Measurements from ENCODE around the gene RAMACL. TPM values are rescaled to one million over a fixed set of nuclear protein-coding genes. Genes with fewer than 3 reads are reported as not detected.

The RAMACL gene
- total RNA-seq, 2 experiments from 2014 or later, result 0.52 to 0.89 TPM

DNA sequence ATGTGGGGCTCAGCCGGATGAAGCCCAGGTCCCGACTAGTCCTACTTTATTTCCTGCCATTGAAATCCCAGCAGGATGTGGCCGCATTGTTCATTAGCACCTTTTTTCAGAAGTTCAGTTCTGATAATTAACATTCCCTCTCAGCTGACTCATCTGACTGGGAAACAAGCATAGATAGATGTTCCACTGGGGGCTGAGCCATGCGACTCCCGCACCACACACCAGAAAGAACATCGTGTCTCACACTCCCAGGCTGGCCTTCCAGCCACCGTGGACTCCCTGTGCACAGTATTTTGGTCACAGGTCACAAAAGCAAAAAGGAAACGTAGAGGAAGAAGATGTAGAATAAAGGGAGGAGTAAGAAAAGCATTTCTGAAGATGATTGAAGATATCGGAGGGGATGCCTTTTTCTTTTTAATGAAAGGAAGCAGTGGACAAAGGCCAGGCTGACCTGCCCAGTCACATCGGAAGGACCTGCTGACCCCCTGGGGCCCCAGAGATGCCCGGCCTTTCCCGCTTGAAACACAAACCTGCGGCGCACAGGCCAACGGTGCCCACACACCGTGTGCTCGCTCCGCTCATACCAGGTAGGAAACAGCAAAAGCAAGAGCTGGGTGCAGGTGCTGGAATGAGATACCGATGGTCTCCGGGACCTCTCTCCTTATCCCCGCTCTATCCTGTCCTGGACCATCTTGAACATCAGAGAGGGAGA is 28.7 kb upstream of the RAMACL start:
- DNase-seq, result no peak
- H3K27ac Mint-ChIP-seq, result no peak overlapping the region
- H3K4me1 Mint-ChIP-seq (ENCODE audit: low read depth), result no peaks in the 10 kb centered on the region
- no peaks in the 10 kb centered on the region for H3K9me3 Mint-ChIP-seq
- intact Hi-C loops (cut with micrococcal nuclease), result no loop called here
- no peaks in the 10 kb centered on the region for H3K27me3 Mint-ChIP-seq (ENCODE audit: low read depth)
- no peak overlapping the region for H3K4me3 Mint-ChIP-seq
- H3K36me3 Mint-ChIP-seq (ENCODE audit: low read depth), result peaks cover 4% of the 10 kb centered on the region
- CTCF ChIA-PET, result interaction anchor here (0.8 kb wide), 1 partner anchor 854 kb away, joined by 3 read pairs; no protein-coding TSS in a partner anchor

DNA sequence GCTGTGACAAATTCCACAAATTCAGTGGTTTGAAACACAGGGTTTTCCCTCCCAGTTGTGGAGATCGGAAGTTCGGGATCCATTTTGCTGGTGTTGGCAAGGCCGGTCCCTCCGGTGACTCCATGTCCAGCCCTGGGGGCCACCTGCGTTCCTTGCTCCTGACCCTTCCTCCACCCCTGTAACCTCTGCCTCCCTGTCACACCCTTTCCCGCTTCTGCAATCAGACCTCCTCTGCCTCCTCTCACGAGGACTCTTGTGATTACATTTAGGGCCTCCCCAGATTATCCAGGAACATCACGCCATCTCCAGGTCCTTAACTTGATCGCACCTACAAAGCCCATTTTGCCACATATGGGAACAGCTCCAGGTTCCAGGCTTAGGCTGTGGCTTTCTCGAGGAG is 28.1 kb upstream of the RAMACL start:
- H3K36me3 Mint-ChIP-seq (ENCODE audit: low read depth), result peaks cover 4% of the 10 kb centered on the region
- intact Hi-C loops (cut with micrococcal nuclease), result no loop called here
- CTCF ChIA-PET, result no interaction called here
- H3K4me1 Mint-ChIP-seq (ENCODE audit: low read depth), result no peaks in the 10 kb centered on the region
- H3K9me3 Mint-ChIP-seq, result no peaks in the 10 kb centered on the region
- DNase-seq, result no peak
- H3K27ac Mint-ChIP-seq, result no peak overlapping the region
- no peak overlapping the region for H3K4me3 Mint-ChIP-seq
- no peaks in the 10 kb centered on the region for H3K27me3 Mint-ChIP-seq (ENCODE audit: low read depth)

DNA sequence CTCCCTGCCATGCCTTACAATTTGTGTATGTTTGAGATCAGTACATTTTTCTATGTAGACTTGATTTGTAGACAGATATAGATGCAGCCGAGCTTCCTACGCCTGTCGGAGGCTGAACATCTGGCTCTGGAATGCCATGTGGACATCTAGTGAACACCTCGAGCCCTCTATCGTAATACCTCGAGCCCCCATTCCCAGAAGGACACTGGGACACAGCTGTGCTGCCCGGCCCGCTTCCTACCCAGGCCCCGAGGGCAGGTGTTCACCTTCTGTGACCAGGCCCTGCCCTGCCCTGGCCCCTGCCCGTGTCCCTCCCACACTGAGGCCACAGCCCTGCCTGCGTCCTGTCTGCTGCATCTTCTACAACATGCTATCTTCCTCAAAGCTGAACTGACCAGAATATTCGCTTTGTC is 27.7 kb upstream of the RAMACL start:
- no peaks in the 10 kb centered on the region for H3K9me3 Mint-ChIP-seq
- H3K27ac Mint-ChIP-seq, result no peak overlapping the region
- H3K36me3 Mint-ChIP-seq (ENCODE audit: low read depth), result peaks cover 4% of the 10 kb centered on the region
- intact Hi-C loops (cut with micrococcal nuclease), result no loop called here
- H3K4me1 Mint-ChIP-seq (ENCODE audit: low read depth), result no peaks in the 10 kb centered on the region
- no peak for DNase-seq
- H3K4me3 Mint-ChIP-seq, result no peak overlapping the region
- H3K27me3 Mint-ChIP-seq (ENCODE audit: low read depth), result no peaks in the 10 kb centered on the region
- CTCF ChIA-PET, result no interaction called here

DNA sequence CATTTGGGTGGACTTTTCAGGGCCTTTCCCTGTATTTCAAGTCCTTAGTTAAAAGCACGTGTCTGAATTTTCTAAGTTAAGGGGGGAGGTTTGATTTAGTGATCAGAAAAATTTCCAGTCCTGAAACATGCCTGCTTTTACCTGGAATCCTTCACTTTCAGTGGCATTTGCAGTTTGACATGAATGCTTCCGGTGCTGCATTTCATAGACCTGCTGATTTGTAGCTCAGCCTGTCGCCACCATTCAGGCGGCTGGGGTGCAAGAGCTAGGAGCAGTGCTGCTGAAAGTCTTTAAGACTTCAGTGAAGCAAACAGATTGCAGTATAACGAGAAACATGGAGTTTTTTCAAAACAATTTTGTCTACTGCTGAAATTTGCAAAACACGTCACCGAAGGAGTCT is 26.5 kb upstream of the RAMACL start:
- peaks cover 1% of the 10 kb centered on the region for H3K36me3 Mint-ChIP-seq (ENCODE audit: low read depth)
- CTCF ChIA-PET, result interaction anchor here (0.6 to 1.0 kb wide), 2 partner anchors 13 to 727 kb away, joined by 3 to 4 read pairs; no protein-coding TSS in a partner anchor
- H3K4me1 Mint-ChIP-seq (ENCODE audit: low read depth), result no peaks in the 10 kb centered on the region
- H3K27me3 Mint-ChIP-seq (ENCODE audit: low read depth), result no peaks in the 10 kb centered on the region
- H3K27ac Mint-ChIP-seq, result no peak overlapping the region
- no peak for DNase-seq
- H3K4me3 Mint-ChIP-seq, result no peak overlapping the region
- no peaks in the 10 kb centered on the region for H3K9me3 Mint-ChIP-seq
- intact Hi-C loops (cut with micrococcal nuclease), result no loop called here

DNA sequence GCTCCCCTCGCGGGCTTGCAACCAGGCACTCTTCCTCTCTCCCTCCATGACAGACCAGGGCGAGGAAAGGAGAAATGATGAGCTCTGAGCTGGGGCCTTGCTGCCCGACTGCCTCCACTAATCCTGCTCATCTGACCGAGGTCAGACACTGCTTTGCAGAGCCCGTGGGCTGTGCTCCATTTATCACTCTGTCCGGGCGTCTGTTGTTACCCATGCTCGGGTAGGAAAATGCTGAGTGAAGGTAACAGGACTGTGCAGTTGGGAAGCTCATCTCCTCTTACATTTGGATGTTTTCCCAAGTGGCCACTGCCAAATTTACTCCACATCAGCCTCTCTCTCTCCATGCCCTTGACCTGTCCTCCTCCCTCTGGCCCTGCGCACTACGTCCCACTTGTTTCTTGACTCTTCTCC is 26.0 kb upstream of the RAMACL start:
- Mint-ChIP-seq H3K4me1 (ENCODE audit: low read depth) (no peaks in the 10 kb centered on the region), H3K9me3 (no peaks in the 10 kb centered on the region), H3K36me3 (ENCODE audit: low read depth) (no peaks in the 10 kb centered on the region), H3K4me3 (no peak overlapping the region), H3K27ac (no peak overlapping the region), H3K27me3 (ENCODE audit: low read depth) (no peaks in the 10 kb centered on the region)
- intact Hi-C loops (cut with micrococcal nuclease), result no loop called here
- no peak for DNase-seq
- CTCF ChIA-PET, result interaction anchor here (0.6 kb wide), 1 partner anchor 190 kb away, joined by 4 read pairs; no protein-coding TSS in a partner anchor

DNA sequence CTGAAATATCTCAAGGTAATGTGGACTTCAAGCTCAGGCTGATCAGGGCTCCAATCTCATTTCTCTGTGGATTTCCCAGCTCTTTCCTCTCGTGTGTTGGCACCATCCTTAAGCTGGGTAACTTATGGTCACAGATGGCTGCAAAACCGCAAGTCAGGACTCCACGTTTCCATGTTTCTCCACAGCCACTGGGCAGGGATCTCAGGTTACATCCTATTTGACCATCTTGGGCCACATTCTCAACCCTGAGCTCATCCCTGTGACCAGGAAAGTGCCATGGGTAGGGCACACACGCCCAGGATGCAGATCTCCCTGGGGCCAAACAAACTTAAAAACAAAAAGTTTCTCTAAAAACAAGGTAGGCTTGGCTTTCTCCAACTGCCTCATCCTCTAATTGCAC is 25.2 kb upstream of the RAMACL start:
- H3K9me3 Mint-ChIP-seq, result no peaks in the 10 kb centered on the region
- H3K4me3 Mint-ChIP-seq, result no peak overlapping the region
- no peaks in the 10 kb centered on the region for H3K27me3 Mint-ChIP-seq (ENCODE audit: low read depth)
- no peak for DNase-seq
- intact Hi-C loops (cut with micrococcal nuclease), result no loop called here
- no peaks in the 10 kb centered on the region for H3K36me3 Mint-ChIP-seq (ENCODE audit: low read depth)
- CTCF ChIA-PET, result interaction anchor here (0.8 kb wide), 1 partner anchor 16 kb away, joined by 3 read pairs; the partner anchor contains the start of gene RPS6KA2
- H3K27ac Mint-ChIP-seq, result no peak overlapping the region
- no peaks in the 10 kb centered on the region for H3K4me1 Mint-ChIP-seq (ENCODE audit: low read depth)

DNA sequence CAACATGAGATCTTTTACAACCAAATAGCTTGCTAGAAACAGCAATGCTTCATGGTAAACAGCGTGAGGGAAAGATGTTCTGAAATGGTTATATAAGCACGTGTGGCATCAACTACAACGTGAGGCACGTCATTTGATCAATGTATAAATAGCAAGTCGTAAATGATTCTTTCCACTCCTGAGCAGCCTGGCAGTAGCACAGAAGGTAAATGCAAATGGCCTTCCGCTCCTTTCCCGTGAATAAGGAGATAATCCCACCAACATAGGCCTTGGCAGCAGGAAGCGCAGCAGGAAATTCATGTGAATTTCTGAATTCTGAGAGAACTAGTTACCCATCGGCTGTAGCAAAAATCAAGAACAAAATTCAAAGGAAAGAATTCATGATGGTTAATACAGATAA is 23.6 kb upstream of the RAMACL start:
- H3K9me3 Mint-ChIP-seq, result no peaks in the 10 kb centered on the region
- intact Hi-C loops (cut with micrococcal nuclease), result no loop called here
- no peak for DNase-seq
- no peak overlapping the region for H3K27ac Mint-ChIP-seq
- H3K4me1 Mint-ChIP-seq (ENCODE audit: low read depth), result no peaks in the 10 kb centered on the region
- CTCF ChIA-PET, result no interaction called here
- no peak overlapping the region for H3K4me3 Mint-ChIP-seq
- H3K36me3 Mint-ChIP-seq (ENCODE audit: low read depth), result no peaks in the 10 kb centered on the region
- H3K27me3 Mint-ChIP-seq (ENCODE audit: low read depth), result no peaks in the 10 kb centered on the region

DNA sequence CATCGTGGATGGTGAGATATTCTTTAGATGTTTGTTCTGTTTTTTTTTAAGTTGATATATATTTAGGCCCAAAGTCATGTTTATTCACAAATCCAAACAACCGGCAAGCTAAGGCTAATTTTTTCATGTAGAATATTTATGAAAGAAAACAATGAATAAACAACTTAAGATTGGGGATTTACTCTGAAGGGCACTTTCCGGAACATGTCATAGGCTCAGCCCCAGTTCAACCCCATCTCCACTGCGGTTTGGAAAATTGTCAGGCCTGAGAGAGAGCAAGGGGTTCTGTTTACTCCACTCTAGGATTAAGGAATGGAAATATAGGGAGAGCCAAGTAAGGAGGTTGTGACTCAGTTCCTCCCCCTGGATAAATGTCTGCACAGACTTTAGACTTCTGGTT is 22.3 kb upstream of the RAMACL start:
- intact Hi-C loops (cut with micrococcal nuclease), result no loop called here
- CTCF ChIA-PET, result no interaction called here
- no peaks in the 10 kb centered on the region for H3K9me3 Mint-ChIP-seq

DNA sequence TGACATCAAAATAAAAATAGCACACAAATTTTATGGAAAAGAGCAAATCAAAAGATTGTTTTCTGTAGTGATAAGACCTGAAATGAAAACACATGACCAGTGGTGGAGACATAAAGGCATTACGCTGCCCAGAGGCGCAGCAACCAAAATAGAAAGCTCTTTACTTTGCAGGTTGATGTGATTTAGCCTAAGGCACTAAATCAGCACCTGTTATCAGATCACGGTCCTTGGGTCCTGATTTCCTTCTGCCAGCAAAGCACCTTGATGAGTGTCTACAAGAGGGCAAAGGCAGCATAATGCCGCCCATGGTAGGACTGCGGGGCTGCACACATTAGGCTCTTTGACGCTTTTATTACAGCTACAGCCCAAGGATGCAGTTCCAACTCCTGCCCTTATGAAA is 19.3 kb upstream of the RAMACL start:
- intact Hi-C loops (cut with micrococcal nuclease), result no loop called here
- no peak overlapping the region for H3K4me3 Mint-ChIP-seq
- H3K27me3 Mint-ChIP-seq (ENCODE audit: low read depth), result no peaks in the 10 kb centered on the region
- H3K9me3 Mint-ChIP-seq, result no peaks in the 10 kb centered on the region
- no peaks in the 10 kb centered on the region for H3K36me3 Mint-ChIP-seq (ENCODE audit: low read depth)
- CTCF ChIA-PET, result no interaction called here
- no peak for DNase-seq
- H3K27ac Mint-ChIP-seq, result no peak overlapping the region
- H3K4me1 Mint-ChIP-seq (ENCODE audit: low read depth), result no peaks in the 10 kb centered on the region

More for the DNA sequence above, 22.3 kb upstream of the RAMACL start:
- Mint-ChIP-seq H3K4me3 (no peak overlapping the region), H3K27me3 (ENCODE audit: low read depth) (no peaks in the 10 kb centered on the region), H3K36me3 (ENCODE audit: low read depth) (no peaks in the 10 kb centered on the region), H3K27ac (no peak overlapping the region), H3K4me1 (ENCODE audit: low read depth) (no peaks in the 10 kb centered on the region)
- DNase-seq, result no peak

DNA sequence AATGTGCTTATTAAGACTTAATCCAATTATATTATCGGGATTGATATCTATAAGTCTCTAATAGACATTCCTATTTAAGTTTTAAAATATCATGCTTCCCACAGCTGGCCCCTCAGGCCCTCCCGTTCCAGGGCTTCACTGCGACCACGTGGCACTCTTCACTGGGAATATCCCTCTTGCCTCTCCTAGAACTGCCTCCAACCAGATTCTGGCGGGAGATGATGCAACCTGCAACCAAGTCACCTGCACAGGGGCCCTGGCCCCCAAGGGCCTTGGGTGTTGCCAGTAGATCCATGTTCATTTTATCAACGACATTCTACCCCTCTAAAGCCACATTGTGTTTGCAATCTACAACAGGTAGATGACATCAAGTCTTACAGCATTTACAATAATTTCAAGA is 18.4 kb upstream of the RAMACL start:
- no peaks in the 10 kb centered on the region for H3K36me3 Mint-ChIP-seq (ENCODE audit: low read depth)
- intact Hi-C loops (cut with micrococcal nuclease), result no loop called here
- no peaks in the 10 kb centered on the region for H3K4me1 Mint-ChIP-seq (ENCODE audit: low read depth)
- H3K9me3 Mint-ChIP-seq, result no peaks in the 10 kb centered on the region
- H3K27ac Mint-ChIP-seq, result no peak overlapping the region
- no peaks in the 10 kb centered on the region for H3K27me3 Mint-ChIP-seq (ENCODE audit: low read depth)
- no peak for DNase-seq
- H3K4me3 Mint-ChIP-seq, result no peak overlapping the region
- CTCF ChIA-PET, result no interaction called here

DNA sequence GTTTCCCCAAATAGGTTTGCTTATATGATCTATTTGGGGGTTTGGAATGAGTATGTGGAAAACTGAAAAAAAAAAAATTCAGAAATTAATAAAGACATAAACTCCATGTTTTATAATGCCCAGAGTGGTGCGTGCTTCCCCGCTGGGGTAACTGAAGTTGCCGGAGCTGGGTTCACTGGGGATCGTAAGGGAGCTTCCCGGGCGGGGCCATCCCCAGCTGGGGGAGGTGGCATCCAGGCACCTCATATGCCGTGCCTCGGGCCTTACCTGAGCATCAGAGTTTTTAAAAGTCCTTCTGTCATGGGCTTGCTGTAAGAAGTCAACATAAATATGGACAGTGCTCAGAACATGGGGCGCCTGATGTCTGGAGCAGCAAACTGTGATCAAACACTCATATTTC is 17.9 kb upstream of the RAMACL start:
- Mint-ChIP-seq H3K9me3 (no peaks in the 10 kb centered on the region), H3K27me3 (ENCODE audit: low read depth) (no peaks in the 10 kb centered on the region), H3K4me1 (ENCODE audit: low read depth) (no peaks in the 10 kb centered on the region), H3K4me3 (no peak overlapping the region), H3K27ac (no peak overlapping the region), H3K36me3 (ENCODE audit: low read depth) (no peaks in the 10 kb centered on the region)
- intact Hi-C loops (cut with micrococcal nuclease), result no loop called here
- CTCF ChIA-PET, result no interaction called here
- no peak for DNase-seq

DNA sequence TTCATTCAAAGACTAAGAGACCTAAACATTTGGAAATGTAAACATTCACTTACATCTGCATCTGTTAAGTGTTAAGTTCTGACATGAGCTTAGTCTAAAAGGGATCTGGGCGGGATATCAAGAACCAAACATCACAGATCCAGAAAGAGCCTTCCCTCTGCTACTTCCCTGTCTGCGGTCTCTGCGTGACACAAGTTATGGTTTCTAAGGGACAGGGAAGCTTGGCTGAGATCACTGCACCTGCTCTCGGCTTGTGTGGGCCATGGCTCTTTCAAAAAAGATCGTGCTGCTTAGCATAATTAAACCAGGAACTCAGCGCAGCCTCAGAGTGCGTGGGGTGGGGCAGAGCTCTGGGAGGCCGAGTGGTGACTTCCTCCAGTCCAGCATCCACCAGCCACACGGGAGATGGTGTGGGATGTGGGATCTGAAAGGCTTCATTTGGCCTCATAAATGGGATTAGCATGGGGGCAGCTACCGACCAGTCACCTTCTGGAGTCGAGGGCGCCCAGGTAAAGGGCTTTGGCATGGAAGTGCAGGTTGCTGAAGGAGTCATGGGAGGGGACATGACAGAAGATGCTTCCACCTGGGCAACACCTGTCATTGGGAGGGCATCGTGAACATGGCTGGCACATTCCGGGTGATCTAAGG is 16.7 kb upstream of the RAMACL start:
- H3K4me1 Mint-ChIP-seq (ENCODE audit: low read depth), result no peaks in the 10 kb centered on the region
- H3K27me3 Mint-ChIP-seq (ENCODE audit: low read depth), result no peaks in the 10 kb centered on the region
- no peak overlapping the region for H3K27ac Mint-ChIP-seq
- no peaks in the 10 kb centered on the region for H3K9me3 Mint-ChIP-seq
- CTCF ChIA-PET, result no interaction called here
- H3K4me3 Mint-ChIP-seq, result no peak overlapping the region
- intact Hi-C loops (cut with micrococcal nuclease), result no loop called here
- no peaks in the 10 kb centered on the region for H3K36me3 Mint-ChIP-seq (ENCODE audit: low read depth)
- no peak for DNase-seq

DNA sequence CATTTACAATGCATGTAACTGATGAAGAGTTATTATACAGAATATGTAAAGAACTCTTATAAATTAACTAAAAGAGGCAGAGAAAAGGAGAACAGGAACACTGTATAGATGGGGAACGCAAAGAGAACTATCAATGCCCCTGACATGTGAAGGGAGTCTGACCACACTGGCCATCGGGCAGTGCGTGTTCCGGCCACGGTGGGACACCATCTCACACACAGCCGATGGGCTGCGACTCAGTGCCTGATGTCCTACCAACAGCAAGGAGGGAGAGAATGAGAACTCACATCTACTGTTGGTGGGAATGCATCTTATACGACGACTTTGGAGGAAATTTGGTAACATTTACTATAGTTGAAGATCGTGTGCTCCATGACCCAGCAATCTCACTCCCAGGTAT is 15.5 kb upstream of the RAMACL start:
- Mint-ChIP-seq H3K36me3 (ENCODE audit: low read depth) (no peaks in the 10 kb centered on the region), H3K27me3 (ENCODE audit: low read depth) (no peaks in the 10 kb centered on the region), H3K27ac (no peak overlapping the region), H3K9me3 (no peaks in the 10 kb centered on the region), H3K4me1 (ENCODE audit: low read depth) (no peaks in the 10 kb centered on the region), H3K4me3 (no peak overlapping the region)
- CTCF ChIA-PET, result no interaction called here
- no peak for DNase-seq
- intact Hi-C loops (cut with micrococcal nuclease), result no loop called here
